GM12891 (cell line): ENCODE results near the gene ZNRF1.

Experiments used
- POLR2A ChIP-seq: IDR thresholded peaks from 2 replicates; pipeline ENCODE4 v1.6.1; 2011; ENCODE audit warnings: low read depth, low read length, control low read depth
- TAF1 ChIP-seq: IDR thresholded peaks from 2 replicates; pipeline ENCODE4 v1.6.1; 2011; ENCODE audit warnings: low read depth, low read length, control low read depth

- TF ChIP-seq POLR2A (no peak), TAF1 (no peak)
These were observed 117.5 kb downstream of the ZNRF1 start, which contains the start of gene LDHD for GRCh38 chr16:75116081-75116910.
